ENCODE measurements around the gene AMY2B.
"Not testable (repeated sequence)": the region's sequence is repeated elsewhere in the genome, so short reads cannot be mapped to it uniquely, and the experiment has no call there.

Gene AMY2B

DNA sequence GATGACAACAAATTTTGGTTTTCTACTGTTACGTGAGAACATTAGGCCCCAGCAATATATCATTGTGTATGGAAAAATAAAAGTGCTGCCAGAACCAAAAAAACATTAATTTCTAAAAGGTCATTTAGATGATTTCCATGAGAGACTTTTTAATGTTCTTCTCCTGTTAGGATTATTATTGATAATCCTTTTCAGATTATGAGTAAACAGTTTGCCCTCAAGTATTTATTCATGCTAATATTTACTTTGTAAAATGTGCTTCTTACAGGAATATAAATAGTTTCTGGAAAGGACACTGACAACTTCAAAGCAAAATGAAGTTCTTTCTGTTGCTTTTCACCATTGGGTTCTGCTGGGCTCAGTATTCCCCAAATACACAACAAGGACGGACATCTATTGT is at the start of gene AMY2B:
AMY2B (plus strand) TSS at position 301 of the 400 bp plus-strand sequence; CDS start at position 315, 14 bp downstream.
- DNase-seq (ENCODE audit: low read depth in 3 of 3), result not testable (repeated sequence)

DNA sequence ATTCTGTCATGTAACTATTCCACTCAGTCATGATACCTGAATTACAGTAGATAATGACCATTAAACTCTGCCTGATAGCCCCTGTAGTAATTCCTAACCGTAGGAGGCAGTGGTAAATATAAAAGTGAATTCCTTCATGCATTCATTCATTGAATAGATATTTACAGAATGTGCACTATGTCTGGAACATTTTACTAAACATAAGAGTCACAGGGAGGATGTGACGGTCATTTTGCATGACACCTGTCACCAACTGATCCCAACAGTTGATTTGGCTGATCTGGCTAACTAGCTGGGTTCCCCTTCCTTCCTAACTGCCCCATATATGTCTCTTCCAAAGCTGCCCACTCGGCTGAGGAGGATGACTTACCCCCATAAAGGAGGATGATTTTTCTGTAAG is 48.0 kb upstream of the AMY2B start:
- no peak for DNase-seq (ENCODE audit: low read depth in 3 of 3)

DNA sequence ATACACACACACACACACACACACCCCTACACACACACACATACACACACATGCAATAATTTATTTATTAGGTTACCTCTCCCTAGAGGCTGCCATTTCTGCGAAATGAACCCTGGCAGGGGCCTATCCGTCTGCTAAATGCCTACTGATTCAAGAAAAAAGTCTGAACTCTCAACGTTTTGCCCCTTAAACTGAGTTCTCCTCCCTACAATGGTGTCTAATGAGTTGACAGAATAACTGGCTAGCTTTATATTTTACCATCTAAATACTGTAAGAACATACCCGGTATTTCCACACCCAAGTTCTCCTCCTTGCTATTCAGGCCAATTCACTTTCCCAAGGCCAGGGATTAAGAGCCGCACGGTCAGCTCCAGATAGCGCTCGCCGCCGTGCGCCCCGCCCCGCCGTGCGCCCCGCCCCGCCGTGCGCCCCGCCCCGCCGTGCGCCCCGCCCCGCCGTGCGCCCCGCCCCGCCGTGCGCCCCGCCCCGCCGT is 46.2 kb upstream of the AMY2B start:
- DNase-seq (ENCODE audit: low read depth in 3 of 3), result no peak

DNA sequence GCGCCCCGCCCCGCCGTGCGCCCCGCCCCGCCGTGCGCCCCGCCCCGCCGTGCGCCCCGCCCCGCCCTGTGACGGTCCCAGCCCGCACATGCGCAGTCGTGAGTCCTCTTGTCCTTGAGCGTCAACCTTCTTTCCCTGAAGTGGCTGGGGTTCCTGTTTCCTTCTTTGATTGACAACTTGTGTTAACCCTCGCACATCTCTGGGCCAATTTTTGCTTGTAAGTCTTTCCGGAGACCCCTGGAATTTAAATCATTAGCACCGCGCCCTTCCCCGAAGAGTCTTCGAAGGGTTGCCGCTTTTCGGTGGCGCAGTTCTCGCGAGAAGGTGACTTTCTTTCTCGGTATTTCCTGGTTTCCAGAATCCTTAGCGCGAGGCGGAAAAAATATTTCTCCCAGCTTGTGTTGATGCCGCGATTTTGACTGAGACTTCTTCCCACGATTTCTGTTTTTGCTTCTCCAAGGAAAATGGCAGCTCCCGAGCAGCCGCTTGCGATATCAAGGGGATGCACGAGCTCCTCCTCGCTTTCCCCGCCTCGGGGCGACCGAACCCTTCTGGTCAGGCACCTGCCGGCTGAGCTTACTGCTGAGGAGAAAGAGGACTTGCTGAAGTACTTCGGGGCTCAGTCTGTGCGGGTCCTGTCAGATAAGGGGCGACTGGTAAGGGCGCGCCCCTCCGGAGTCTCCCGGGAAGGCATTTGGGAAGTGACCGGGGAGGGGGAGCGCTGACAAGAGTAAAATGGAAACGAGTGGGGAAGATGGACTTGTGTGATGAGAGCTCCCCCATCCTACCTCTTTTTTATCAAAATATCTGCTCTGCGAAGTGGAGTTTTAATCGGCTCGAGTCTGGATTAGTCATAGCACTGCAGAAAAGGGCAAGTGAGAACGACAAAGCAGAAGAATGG is 45.5 kb upstream of the AMY2B start, which contains the start of gene RNPC3:
RNPC3 (plus strand) TSS at position 93 of the 901 bp plus-strand sequence; CDS start at position 465, 372 bp downstream.
- DNase-seq (ENCODE audit: low read depth in 3 of 3), result peak; percentile 73 to 76 (median 74)

DNA sequence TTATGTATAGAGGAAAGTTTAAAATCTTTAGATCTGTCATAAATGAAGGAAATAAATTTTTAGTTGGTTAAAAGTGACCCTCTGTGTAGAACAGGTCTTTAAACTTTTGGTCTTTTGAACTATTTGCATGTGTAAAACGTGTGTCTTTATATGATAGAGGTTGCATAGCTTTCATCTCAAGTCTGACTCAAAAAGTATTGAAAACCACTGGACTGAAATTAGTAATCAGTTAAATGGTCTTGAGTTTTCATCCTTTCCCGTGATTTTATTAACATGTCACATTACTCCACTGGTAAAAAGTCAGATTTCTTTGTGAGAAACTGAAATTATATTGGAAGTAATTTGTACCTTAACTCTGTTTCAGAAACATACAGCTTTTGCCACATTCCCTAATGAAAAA is 44.1 kb upstream of the AMY2B start:
- no peak for DNase-seq (ENCODE audit: low read depth in 3 of 3)

DNA sequence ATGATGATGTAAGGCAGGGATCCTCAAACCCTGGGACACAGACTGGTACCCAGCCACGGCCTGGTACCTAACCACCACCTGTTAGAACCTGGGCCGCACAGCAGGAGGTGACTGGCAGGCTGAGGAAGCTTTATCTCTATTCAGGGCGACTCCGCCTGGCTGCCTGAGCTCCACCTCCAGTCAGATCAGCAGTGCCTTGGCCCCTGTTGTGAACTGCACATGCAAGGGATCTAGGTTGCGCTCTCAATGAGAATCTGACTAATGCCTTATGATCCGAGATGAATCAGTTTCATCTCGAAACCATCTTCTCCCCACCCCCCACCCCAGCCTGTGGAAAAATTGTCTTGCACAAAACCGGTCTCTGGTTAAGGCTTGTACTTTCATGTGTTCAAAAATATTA is 41.6 kb upstream of the AMY2B start:
- DNase-seq (ENCODE audit: low read depth in 3 of 3), result peak; percentile 31 to 55 (median 35)

DNA sequence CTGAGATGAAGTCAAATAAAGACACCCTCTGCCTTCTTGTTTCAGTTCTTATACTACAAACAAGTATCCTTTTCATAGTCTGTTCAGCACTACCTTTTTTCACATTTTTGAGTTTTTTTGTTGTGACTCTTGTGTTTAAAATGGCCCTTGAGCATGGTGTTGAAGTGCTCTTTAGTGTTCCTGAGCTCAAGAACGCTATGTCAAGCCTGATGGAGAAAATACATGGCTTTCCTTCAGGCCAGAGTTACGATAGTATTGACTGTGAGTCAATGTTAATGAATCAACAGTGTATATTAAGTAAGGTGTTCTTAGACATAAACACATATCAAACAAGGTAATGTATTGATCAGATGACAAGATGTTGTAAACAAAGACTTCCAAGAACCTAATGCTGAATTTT is 33.2 kb upstream of the AMY2B start:
- DNase-seq (ENCODE audit: low read depth in 3 of 3), result no peak

DNA sequence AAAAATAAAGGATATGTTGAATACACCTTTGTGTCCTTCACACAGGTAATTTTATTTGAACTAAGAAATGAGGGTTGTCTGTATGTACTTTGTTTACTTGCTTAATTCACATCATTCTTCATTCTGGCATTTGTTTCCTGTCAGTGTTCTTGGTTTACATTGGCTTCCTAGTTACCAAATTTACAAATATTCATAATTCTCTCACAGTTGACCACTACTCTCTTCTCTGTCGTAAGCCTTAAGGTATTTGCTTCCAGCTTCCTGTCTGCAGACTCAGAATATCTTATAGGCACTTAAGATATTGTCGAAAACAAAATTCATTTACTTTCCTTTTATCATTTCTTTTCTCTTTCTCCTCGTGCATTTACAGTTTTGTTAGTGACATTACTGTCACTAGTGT is 30.0 kb upstream of the AMY2B start:
- DNase-seq (ENCODE audit: low read depth in 3 of 3), result no peak

DNA sequence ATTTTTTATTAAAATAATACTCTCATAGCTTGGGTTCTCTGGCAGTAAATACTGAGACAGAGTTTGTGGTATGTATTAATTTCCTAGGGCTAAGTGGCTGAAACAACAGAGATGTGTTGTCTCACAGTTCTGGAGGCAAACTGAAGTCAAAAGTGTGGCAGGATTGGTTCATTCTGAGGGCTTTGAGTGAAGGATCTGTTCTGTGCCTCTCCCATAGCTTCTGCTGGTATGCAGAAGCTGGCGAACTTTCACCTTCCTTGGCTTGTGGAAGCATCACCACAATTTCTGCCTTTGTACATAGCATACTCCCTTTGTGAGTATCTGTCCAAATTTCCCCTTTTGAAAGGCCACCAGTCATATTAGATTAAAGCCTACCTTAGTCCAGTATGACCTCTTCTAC is 24.9 kb upstream of the AMY2B start:
- no peak for DNase-seq (ENCODE audit: low read depth in 3 of 3)

DNA sequence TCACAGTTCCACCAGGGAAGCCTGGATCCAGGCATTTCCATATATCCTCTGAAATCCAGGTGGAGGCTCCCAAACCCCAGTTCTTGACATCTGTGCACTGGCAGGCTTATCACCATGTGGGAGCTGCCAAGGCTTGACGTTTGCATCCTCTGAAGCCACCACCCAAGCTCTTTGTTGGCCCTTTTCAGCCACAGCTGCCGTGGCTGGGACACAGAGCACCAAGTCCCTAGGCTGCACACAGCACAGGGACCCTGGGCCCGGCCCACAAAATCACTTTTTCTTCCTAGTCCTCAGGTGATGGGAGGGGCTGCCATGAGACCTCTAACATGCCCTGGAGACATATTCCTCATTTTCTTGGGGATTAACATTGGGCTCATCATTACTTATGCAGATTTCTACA is 23.5 kb upstream of the AMY2B start:
- DNase-seq (ENCODE audit: low read depth in 3 of 3), result no peak

DNA sequence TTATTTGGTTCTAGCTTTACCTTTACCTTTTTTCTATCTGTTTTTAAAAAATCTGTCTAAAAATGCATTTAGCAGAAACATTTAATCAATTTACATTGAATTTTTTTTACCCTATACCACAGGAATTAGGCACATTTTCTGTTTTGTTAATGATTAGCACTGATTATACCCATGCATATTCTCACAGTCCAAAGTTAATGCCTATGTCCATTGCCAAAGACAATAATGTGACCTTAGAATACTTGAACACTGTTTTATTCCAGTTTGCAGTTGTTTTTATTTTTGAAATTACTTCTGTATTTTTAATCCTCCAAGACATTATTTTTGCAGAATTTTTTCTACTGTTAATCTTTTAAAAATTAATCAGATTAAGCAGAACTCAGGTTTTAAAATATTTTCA is 11.0 kb upstream of the AMY2B start:
- DNase-seq (ENCODE audit: low read depth in 3 of 3), result no peak

DNA sequence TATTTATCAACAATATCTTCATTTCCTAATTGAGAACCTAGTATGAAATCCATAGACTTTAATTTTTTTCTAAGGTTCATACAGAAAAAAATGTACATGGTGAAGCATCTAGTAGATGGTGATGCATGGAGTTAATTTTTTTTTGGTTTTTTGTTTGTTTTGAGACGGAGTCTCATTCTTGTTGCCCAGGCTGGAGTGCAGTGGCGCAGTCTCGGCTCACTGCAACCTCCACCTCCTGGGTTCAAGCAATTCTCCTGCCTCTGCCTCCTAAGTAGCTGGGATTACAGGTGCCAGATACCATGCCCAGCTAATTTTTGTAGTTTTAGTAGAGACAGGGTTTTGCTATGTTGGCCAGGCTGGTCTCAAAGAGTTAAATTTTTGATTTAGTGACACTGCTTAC is 10.3 kb upstream of the AMY2B start:
- DNase-seq (ENCODE audit: low read depth in 3 of 3), result not testable (repeated sequence)

DNA sequence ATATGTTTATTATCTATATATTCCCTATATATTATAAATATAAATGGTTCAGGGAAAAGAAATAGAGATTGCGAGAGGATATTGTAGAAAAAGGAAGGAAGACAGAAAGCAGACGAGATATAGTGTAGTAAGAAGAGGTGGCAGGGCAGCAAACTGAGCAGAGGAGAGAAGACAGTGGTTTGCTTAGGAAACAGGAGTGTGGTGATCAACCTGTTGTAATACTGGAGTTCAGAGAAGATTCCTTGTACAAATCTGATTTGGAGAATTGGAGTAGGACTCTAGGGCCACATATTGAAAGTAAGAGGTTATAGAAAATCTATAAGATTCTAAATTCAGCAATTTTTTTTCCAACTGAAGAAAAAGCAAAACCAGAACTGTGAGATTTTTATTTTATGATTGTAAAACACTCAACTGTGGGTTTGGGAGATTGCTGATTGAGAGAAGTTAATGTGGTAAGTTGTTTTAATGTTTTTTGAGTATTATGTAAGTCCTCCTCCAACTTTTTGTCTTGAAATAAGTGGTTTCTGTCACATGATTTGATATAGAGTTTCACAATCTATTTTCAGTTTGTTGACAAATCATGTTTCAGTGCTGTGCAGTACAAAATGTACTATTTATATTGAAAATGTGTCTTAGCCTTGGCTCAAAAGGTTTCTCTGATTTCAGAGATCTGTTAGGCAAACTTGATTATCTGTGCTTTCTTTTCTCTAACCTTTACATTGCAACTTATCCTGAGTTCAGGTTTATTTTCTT is 9.6 kb upstream of the AMY2B start:
- DNase-seq (ENCODE audit: low read depth in 3 of 3), result no peak

DNA sequence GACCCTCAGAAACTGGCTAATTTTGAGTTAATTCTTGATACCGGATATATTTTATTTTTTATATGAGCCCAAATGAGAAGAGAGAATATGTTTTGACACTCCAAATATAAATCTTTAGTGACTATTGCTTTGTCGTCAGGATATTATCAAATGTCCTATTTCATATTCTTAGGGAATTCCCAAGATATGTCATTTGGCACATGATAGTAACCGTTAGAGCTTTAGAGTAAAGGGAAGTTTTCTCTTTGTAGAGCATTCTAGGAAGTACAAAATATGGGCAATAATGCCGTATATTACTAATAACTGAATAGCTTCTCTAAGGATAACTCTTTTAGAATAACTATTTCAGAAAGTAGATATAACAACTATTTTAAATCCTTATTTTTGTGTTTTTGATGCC is 8.3 kb upstream of the AMY2B start:
- DNase-seq (ENCODE audit: low read depth in 3 of 3), result no peak

DNA sequence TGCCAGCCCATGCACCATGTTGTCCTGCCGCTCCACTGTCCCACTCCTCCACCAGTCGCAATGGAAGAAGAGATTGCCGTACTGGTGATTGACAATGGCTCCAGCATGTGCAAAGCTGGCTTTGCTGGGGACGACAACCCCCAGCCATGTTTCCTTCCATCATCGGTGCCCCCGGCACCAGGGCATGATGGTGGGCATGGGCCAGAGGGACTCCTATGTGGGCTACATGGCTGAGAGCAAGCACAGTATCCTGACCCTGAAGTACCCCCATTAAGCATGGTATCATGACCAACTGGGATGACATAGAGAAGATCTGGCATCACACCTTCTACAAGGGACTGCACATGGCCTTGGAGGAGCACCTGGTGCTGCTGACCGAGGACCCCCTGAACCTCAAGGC is 1.9 kb upstream of the AMY2B start:
- no peak for DNase-seq (ENCODE audit: low read depth in 3 of 3)

DNA sequence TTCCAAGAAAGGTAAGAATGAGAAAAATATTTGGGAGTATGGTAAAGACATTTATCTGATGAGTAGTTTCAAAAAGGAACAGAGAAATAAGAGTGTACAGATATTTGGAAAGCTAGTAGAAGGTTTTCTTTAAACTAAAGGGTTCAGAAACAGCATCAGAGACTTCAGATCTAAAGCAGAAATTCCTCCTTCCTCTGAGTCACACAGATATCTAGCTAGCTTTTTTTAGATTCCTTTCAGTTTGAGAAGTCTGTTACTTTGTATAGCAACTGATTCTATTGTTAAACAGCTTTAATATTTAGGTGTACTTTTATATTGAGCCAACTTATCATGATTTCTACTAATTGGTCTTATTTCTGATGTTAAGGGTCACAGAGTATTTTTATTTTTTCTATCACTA is 4.7 kb downstream of the AMY2B start:
- no peak for DNase-seq (ENCODE audit: low read depth in 3 of 3)

DNA sequence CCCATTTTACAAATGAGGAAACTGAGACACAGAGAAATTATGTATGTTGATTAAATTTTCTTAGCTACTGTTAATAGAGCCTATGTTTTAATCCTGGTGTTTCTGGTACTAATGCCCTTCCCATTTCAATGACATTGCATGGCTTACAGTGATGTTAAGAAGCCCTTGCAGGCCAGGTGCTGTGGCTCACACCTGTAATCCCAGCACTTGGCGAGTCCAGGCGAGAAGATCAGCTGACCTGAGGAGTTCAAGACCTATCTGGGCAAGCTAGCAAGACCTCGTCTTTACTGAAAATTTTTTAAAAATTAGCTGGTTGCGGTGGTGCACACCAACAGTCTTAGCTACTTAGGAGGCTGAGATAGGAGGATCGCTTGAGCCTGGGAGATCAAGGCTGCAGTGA is 5.4 kb downstream of the AMY2B start:
- DNase-seq (ENCODE audit: low read depth in 3 of 3), result not testable (repeated sequence)

DNA sequence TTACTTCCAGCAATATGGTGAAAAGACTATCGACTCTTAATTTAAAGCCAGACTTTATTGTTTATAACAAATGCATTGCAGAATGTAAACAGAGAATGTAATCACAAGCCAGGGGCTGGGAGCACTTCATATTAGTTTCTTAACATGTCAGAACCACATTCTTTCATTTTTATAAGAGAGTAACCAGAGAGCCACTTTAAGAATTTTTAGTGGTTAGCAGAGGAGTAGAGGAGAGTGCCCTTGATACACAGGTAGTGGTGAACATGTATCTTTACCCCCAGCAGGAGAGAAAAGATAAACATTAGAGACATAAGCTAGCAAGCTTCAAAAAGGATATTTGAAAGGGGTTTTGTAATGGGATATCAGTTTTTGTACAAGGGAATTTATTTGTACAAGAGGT is 11.1 kb downstream of the AMY2B start:
- no peak for DNase-seq (ENCODE audit: low read depth in 3 of 3)

DNA sequence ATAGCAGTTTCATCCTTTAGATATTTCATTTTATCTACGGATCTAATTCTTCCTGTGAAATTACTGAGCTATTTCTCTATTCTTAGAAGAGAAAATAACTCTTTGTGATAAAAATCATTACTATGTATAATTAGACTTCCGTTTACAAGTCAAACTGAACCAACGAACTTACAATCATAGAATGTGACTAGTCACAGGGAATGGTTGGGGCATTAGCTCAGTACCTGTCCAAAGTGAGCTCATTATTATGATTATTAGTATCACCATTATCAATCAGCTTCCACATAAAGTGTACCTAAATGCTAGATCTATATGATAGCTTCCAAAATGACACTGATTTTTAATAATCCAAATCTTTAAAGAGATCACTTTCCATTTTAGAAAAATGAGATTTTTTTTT is 12.5 kb downstream of the AMY2B start:
- DNase-seq (ENCODE audit: low read depth in 3 of 3), result no peak

DNA sequence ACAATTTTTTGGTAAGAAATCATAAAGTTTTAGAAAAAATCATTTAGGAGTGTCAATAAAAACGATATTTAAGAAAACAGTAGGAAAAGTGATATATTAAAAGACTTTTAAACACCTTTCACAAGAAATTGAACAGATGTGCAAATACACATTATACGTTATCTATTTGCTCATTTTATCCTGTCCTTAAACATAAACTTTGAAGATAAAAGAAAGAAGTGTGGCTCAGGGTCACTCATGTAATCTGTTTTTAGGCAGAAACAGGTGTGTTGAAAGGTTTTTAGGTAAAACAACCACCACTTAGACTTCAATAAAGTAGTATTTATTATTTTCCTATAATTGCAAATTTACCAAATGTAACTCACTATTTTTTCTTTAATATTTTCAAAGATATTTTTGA is 13.1 kb downstream of the AMY2B start:
- DNase-seq (ENCODE audit: low read depth in 3 of 3), result no peak

DNA sequence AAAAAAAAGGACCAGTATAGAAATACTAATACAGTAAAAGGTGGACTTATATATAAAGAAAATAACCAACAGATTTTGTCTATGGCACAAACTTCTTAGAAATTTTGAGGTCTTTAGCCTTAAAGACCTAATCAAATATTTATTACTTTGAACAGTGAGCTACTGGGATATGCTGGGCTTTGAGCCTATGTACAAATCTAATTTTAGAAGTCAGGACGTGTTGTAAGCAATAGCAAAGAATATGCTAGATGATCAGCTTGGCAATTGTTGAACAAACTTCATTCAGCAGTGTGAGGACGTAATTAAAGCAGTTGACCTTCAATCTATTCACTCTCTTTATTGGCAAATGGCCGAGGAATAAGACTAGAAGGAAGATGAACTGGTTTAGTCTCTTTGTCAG is 31.4 kb downstream of the AMY2B start:
- not testable (repeated sequence) for DNase-seq (ENCODE audit: low read depth in 3 of 3)

DNA sequence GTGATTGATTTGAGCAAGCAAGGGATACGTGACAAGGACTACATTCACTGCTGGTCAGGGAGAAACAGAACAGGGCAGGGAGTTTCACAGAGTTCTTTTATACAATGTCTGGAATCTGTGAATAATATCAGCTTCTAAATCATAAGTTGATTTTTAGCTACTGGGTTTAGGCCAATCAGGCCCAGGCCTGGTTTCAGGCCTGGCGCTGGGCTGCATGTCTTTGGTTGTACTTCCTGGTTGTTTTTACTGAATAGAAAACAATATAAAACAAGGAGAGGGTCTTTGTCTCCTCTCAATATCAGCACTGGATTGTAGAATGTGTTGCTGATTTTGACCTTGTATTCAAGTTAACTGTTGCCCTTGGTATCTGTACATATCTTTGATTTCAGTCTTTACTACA is 45.0 kb downstream of the AMY2B start:
- no peak for DNase-seq (ENCODE audit: low read depth in 3 of 3)

DNA sequence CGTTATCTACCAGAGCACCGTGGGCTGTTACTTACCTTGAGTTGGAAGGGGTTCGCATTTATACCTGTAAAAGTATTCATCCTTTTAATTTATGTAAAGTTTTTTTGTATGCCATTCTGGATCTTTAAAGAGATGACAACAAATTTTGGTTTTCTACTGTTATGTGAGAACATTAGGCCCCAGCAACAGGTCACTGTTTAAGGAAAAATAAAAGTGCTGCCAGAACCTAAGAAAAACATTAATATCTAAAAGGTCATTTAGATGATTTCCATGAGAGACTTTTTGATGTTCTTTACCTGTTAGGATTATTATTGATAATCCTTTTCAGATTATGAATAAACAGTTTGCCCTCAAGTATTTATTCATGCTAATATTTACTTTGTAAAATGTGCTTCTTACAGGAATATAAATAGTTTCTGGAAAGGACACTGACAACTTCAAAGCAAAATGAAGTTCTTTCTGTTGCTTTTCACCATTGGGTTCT is 45.6 kb downstream of the AMY2B start, which contains the start of gene AMY2A:
AMY2A (plus strand) TSS at position 434 of the 484 bp plus-strand sequence; CDS start at position 448, 14 bp downstream.
- DNase-seq (ENCODE audit: low read depth in 3 of 3), result not testable (repeated sequence)
